Suprapubic skin (tissue), 4 donors: ENCODE measurements around the gene SLC6A19.

ENCODE experiments used
- POLR2A ChIP-seq, 2 donors: fragments of 450-650 bp; IDR thresholded peaks; one replicate each; pipeline ENCODE4 v1.6.1; 2017; ENCODE audit warnings: antibody characterized with exemption in 2 of 2, mild to moderate bottlenecking in 2 of 2, moderate library complexity in 2 of 2
- POLR2AphosphoS5 ChIP-seq, 3 donors: sonication (generic); formaldehyde crosslinking; IDR thresholded peaks; one replicate each; pipeline ENCODE4 v1.6.1; 2017; ENCODE audit warnings: antibody characterized with exemption in 3 of 3
- TF ChIP-seq, protein P1 (sequence below), 2 donors: fragments of 200-600 bp in 1 of 2; fragments of 450-650 bp in 1 of 2; sonication (generic) in 1 of 2; IDR thresholded peaks; one replicate each; pipeline ENCODE4 v1.5.1; 2016 to 2019; ENCODE audit warnings: antibody characterized with exemption in 2 of 2, mild to moderate bottlenecking in 1 of 2, moderate library complexity in 1 of 2

- TF ChIP-seq, protein P1, sequence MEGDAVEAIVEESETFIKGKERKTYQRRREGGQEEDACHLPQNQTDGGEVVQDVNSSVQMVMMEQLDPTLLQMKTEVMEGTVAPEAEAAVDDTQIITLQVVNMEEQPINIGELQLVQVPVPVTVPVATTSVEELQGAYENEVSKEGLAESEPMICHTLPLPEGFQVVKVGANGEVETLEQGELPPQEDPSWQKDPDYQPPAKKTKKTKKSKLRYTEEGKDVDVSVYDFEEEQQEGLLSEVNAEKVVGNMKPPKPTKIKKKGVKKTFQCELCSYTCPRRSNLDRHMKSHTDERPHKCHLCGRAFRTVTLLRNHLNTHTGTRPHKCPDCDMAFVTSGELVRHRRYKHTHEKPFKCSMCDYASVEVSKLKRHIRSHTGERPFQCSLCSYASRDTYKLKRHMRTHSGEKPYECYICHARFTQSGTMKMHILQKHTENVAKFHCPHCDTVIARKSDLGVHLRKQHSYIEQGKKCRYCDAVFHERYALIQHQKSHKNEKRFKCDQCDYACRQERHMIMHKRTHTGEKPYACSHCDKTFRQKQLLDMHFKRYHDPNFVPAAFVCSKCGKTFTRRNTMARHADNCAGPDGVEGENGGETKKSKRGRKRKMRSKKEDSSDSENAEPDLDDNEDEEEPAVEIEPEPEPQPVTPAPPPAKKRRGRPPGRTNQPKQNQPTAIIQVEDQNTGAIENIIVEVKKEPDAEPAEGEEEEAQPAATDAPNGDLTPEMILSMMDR (IDR thresholded peaks at IDR 0.05): no peak
- no peak for TF ChIP-seq POLR2A (IDR thresholded peaks at IDR 0.05)
- TF ChIP-seq POLR2AphosphoS5 (IDR thresholded peaks at IDR 0.05): no peak
Observed at GRCh38 chr5:1262381-1262780, 61.0 kb downstream of the SLC6A19 start.
